HG03159 (cell line): ENCODE measurements around the gene ADGRF5.

Experiments
- ATAC-seq: cut with Tn5 transposase; IDR thresholded peaks from one replicate; pipeline ENCODE4 v1.9.1; 2021; ENCODE audit warnings: mild to moderate bottlenecking, moderate library complexity; ENCODE audit not compliant: unreplicated experiment

Gene ADGRF5

DNA sequence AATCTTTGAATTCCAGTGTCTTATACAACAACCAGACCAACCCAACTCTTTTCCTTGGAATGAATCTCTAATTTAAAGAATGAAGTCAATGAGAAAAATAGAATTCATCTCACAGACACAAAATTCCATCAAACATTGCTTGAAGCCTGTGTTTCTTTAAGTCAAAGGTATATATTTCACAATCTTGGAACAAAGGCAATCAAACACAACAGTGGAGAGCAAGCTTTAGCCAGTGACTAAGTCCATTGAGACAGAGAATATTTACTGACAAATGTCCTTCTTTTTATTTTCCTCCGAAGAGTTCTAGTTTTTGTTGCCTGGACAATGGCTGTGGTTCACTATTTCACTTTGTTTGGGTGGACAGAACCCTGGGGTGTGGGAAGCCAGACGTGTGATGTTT is 92.8 kb downstream of the ADGRF5 start:
- ATAC-seq: no peak

GRCh38 chr6:46821458-46821881 is 100.3 kb downstream of the ADGRF5 start:
- no peak for ATAC-seq

GRCh38 chr6:46819561-46819960 is 102.2 kb downstream of the ADGRF5 start:
- no peak for ATAC-seq

DNA sequence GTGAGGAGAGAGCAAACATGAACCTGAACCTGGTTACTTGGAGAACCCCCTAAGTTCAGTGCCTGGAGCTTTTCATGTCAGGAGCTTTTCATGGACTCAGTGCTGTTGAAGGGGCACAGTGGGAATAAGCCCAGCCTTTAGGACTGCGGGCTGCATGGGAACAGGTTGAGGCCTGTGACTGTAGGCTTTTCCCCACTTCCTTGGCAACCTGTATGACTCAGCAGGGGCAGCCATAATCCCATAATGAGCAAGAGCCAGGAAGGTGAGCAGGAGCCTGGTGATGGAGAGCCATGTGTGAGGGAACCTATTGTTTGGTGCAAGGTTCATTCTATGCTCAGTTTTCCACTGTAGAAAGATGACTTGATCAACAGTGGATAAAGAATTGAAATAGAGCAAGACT is 105.1 kb downstream of the ADGRF5 start:
- ATAC-seq: no peak

DNA sequence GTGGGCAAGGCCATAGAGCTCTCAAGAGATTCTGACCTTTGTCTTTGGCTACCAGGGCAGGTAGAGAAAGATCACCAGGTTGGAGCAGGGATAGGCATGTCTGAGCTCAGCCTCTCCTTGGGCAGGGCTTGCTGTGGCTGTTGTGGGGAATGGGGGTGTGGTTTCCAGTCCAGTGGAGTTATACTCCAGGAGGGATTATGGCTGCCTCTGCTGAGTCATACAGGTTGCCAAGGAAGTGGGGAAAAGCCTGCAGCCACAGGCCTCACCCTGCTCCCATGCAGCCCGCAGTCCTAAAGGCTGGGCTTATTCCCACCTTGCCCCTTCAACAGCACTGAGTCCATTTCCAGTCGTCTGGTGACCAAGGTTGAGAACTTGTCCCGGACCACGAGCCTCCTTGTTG is 106.6 kb downstream of the ADGRF5 start:
- no peak for ATAC-seq

GRCh38 chr6:46808806-46809205 is 112.9 kb downstream of the ADGRF5 start:
- no peak for ATAC-seq
